Measurements from ENCODE around the gene TSPEAR. TPM values are rescaled to one million over a fixed set of nuclear protein-coding genes. Genes with fewer than 3 reads are reported as not detected.

Gene TSPEAR
- total and polyA plus RNA-seq, 9 of the 15 experiments (the other 6 are each of a cell fraction or from before 2014, with no cell fraction given): not detected

GRCh38 chr21:44582055-44582454, 129.3 kb downstream of the TSPEAR start (continued):
- no peak for TF ChIP-seq ZBTB40 (IDR thresholded peaks at IDR 0.05)
- no peak for TF ChIP-seq ZBTB40 (CRISPR knock-in tag; IDR thresholded peaks at IDR 0.05)
- TF ChIP-seq ZNF584 (CRISPR knock-in tag; IDR thresholded peaks at IDR 0.05; ENCODE audit: low read depth): peak; percentile 87
- peak; percentile 56; the same call in 1 of the 2 replicates for TF ChIP-seq MEF2D (tag; conservative IDR thresholded peaks at IDR 0.05; ENCODE audit: low read depth)
- no peak for TF ChIP-seq FOXA3 (CRISPR knock-in tag; conservative IDR thresholded peaks at IDR 0.05 in 1 of 2, IDR thresholded peaks at IDR 0.05 in 1 of 2)
- peak; percentile 52; the same call in 1 of the 2 replicates for TF ChIP-seq ZBTB12 (CRISPR knock-in tag; IDR thresholded peaks at IDR 0.05)
- TF ChIP-seq NELFE (IDR thresholded peaks at IDR 0.05; ENCODE audit: insufficient read depth, insufficient read length): no peak
- no peak for TF ChIP-seq ZBTB33 (CRISPR knock-in tag; IDR thresholded peaks at IDR 0.05)
- TF ChIP-seq CEBPB (tag; IDR thresholded peaks at IDR 0.05): peak; percentile 42; the same call in 1 of the 2 replicates
- no peak for TF ChIP-seq ARID4B (CRISPR knock-in tag; IDR thresholded peaks at IDR 0.05)
- no peak for TF ChIP-seq ATF1 (CRISPR knock-in tag; IDR thresholded peaks at IDR 0.05)
- TF ChIP-seq ATF1 (tag; IDR thresholded peaks at IDR 0.05): peak; percentile 95
